NB4 (cell line): Measurements from ENCODE around the gene KRTAP9-4.

Experiments used
- DNase-seq: peaks from one replicate; pipeline ENCODE4 v3.0.0; 2010; ENCODE audit warnings: low read depth
- H3K4me3 ChIP-seq: one replicate; pipeline ENCODE4 v1.5.1; 2011; ENCODE audit warnings: mild to moderate bottlenecking, low read depth, low read length, moderate library complexity
- CTCF ChIP-seq: IDR thresholded peaks from one replicate; pipeline ENCODE4 v1.5.1; 2012; ENCODE audit warnings: low read depth, low read length
- MAX ChIP-seq: IDR thresholded peaks from 2 replicates; pipeline ENCODE4 v1.6.1; 2011; ENCODE audit warnings: low read depth, low read length
- MYC ChIP-seq: IDR thresholded peaks from 2 replicates; pipeline ENCODE4 v1.6.1; 2011; ENCODE audit warnings: low read depth, low read length
- POLR2A ChIP-seq: IDR thresholded peaks from 2 replicates; pipeline ENCODE4 v1.6.1; 2011; ENCODE audit warnings: mild to moderate bottlenecking; ENCODE audit not compliant: insufficient read length; ENCODE audit errors: extremely low read depth

The KRTAP9-4 gene

GRCh38 chr17:41294016-41294415 is 44.5 kb downstream of the KRTAP9-4 start:
- no peak overlapping the region for H3K4me3 ChIP-seq
- no peak for TF ChIP-seq POLR2A
- no peak for TF ChIP-seq MAX
- TF ChIP-seq CTCF: no peak
- TF ChIP-seq MYC: no peak
- no peak for DNase-seq

GRCh38 chr17:41296846-41297245 is 47.4 kb downstream of the KRTAP9-4 start:
- DNase-seq: no peak
- TF ChIP-seq MYC (no peak), CTCF (no peak), MAX (no peak), POLR2A (no peak)
- H3K4me3 ChIP-seq: no peak overlapping the region

GRCh38 chr17:41298458-41299135 is 49.1 kb downstream of the KRTAP9-4 start:
- H3K4me3 ChIP-seq: no peak overlapping the region
- no peak for DNase-seq
- TF ChIP-seq POLR2A (no peak), CTCF (no peak), MYC (no peak), MAX (no peak)
